IMR-90 (cell line): Measurements from ENCODE around the gene PZP. TPM values are rescaled to one million over a fixed set of nuclear protein-coding genes. Genes with fewer than 3 reads are reported as not detected.

Experiments used
- ATAC-seq: fragments of 200-7000 bp; cut with Tn5 transposase; 2 replicates; pipeline ENCODE4 v1.9.1; 2020; ENCODE audit warnings: low read depth, mild to moderate bottlenecking, moderate library complexity
- BruUV-seq: library from RNA; stranded (reverse); fragments of 400-500 nt; replicated peaks from 2 replicates; lab custom pipeline; 2021; lab: Mats Ljungman, UMichigan
- CTCF ChIA-PET: fragments of 300-600 bp; formaldehyde crosslinking; extraction: SDS; loops from one replicate; lab custom pipeline; 2021; ENCODE audit warnings: antibody characterized with exemption; lab: Yijun Ruan, JAX
- POLR2A ChIA-PET: fragments of 300-600 bp; sonication (Branson Sonifier 250); formaldehyde crosslinking; loops from one replicate; lab custom pipeline; 2022; ENCODE audit warnings: antibody characterized with exemption; ENCODE audit not compliant: unreplicated experiment; lab: Charles Lee
- DNase-seq: peaks from one replicate; pipeline ENCODE4 v3.0.0; 2013
- H2AFZ ChIP-seq: replicated peaks from 2 replicates; pipeline ENCODE3; 2013; ENCODE audit warnings: low read length, mild to moderate bottlenecking; ENCODE audit not compliant: poor library complexity
- H2AK5ac ChIP-seq: 2 replicates; pipeline ENCODE4 v1.6.1; 2013; ENCODE audit warnings: low read depth, low read length, inconsistent platforms
- H2AK9ac ChIP-seq: replicated peaks from 2 replicates; pipeline ENCODE3; 2013; ENCODE audit warnings: mild to moderate bottlenecking, low read depth, low read length, moderate library complexity; ENCODE audit not compliant: poor library complexity
- H2BK120ac ChIP-seq: 2 replicates; pipeline ENCODE4 v1.6.1; 2013; ENCODE audit warnings: low read depth, low read length, inconsistent platforms
- H2BK15ac ChIP-seq: 3 replicates; pipeline ENCODE4 v1.6.1; 2013; ENCODE audit warnings: low read depth, low read length, inconsistent platforms
- H2BK20ac ChIP-seq: 2 replicates; pipeline ENCODE4 v1.6.1; 2013; ENCODE audit warnings: low read depth, mild to moderate bottlenecking, inconsistent platforms, low read length, moderate library complexity
- H2BK5ac ChIP-seq: 2 replicates; pipeline ENCODE4 v1.6.1; 2013; ENCODE audit warnings: mild to moderate bottlenecking, low read depth, low read length, inconsistent platforms; ENCODE audit not compliant: poor library complexity, severe bottlenecking
- H3K14ac ChIP-seq: replicated peaks from 2 replicates; pipeline ENCODE4 v1.6.1; 2013; ENCODE audit warnings: low read depth, low read length, inconsistent platforms
- H3K18ac ChIP-seq: 2 replicates; pipeline ENCODE4 v1.6.1; 2013; ENCODE audit warnings: low read depth, low read length, control low read depth
- H3K23ac ChIP-seq: 2 replicates; pipeline ENCODE4 v1.6.1; 2013; ENCODE audit warnings: low read depth, low read length, inconsistent platforms
- H3K27ac ChIP-seq: 2 replicates; pipeline ENCODE4 v1.5.1; 2013; ENCODE audit warnings: mild to moderate bottlenecking, control low read depth, low read length; ENCODE audit not compliant: insufficient read depth
- H3K27me3 ChIP-seq: 2 replicates; pipeline ENCODE4 v1.6.1; 2013; ENCODE audit warnings: low read length; ENCODE audit not compliant: control insufficient read depth, insufficient read depth
- H3K36me3 ChIP-seq: 2 replicates; pipeline ENCODE4 v1.6.1; 2013; ENCODE audit warnings: low read length, mixed read lengths; ENCODE audit not compliant: control insufficient read depth, insufficient read depth
- H3K4ac ChIP-seq: 2 replicates; pipeline ENCODE4 v1.6.1; 2013; ENCODE audit warnings: low read depth, low read length, inconsistent platforms
- H3K4me1 ChIP-seq: 2 replicates; pipeline ENCODE4 v1.6.1; 2013; ENCODE audit warnings: low read length, mixed read lengths; ENCODE audit not compliant: control insufficient read depth, insufficient read depth
- H3K4me2 ChIP-seq: 2 replicates; pipeline ENCODE4 v1.6.1; 2013; ENCODE audit warnings: low read depth, mild to moderate bottlenecking, control low read depth, low read length, moderate library complexity
- H3K4me3 ChIP-seq: 2 replicates; pipeline ENCODE4 v1.5.1; 2013; ENCODE audit warnings: low read depth, mild to moderate bottlenecking, control low read depth, low read length, moderate library complexity; ENCODE audit not compliant: insufficient read depth
- H3K56ac ChIP-seq: 2 replicates; pipeline ENCODE4 v1.6.1; 2013; ENCODE audit warnings: low read length, inconsistent platforms; ENCODE audit not compliant: insufficient read depth; ENCODE audit errors: extremely low read depth
- H3K79me1 ChIP-seq, 2 experiments: 2 replicates each; pipeline ENCODE4 v1.6.1; 2013; ENCODE audit warnings: low read length in 2 of 2, inconsistent platforms in 1 of 2, low read depth in 1 of 2
- H3K9ac ChIP-seq: 2 replicates; pipeline ENCODE4 v1.6.1; 2013; ENCODE audit warnings: low read depth, low read length, control low read depth
- H3K9me1 ChIP-seq: 2 replicates; pipeline ENCODE4 v1.6.1; 2013; ENCODE audit warnings: low read length, inconsistent platforms; ENCODE audit not compliant: insufficient read depth
- H3K9me3 ChIP-seq: 2 replicates; pipeline ENCODE4 v1.6.1; 2013; ENCODE audit warnings: low read length; ENCODE audit not compliant: control insufficient read depth, insufficient read depth
- H4K20me1 ChIP-seq: 2 replicates; pipeline ENCODE4 v1.6.1; 2013; ENCODE audit warnings: low read length, inconsistent platforms; ENCODE audit not compliant: insufficient read depth
- H4K5ac ChIP-seq: 2 replicates; pipeline ENCODE4 v1.6.1; 2013; ENCODE audit warnings: mild to moderate bottlenecking, low read depth, low read length, control low read depth
- H4K8ac ChIP-seq, 2 experiments: 2 replicates each; pipeline ENCODE4 v1.6.1; 2013; ENCODE audit warnings: low read depth in 2 of 2, low read length in 2 of 2, control low read depth in 1 of 2, inconsistent platforms in 1 of 2
- H4K91ac ChIP-seq: 2 replicates; pipeline ENCODE4 v1.6.1; 2013; ENCODE audit warnings: low read depth, low read length, inconsistent platforms; ENCODE audit not compliant: insufficient read depth
- BHLHE40 ChIP-seq: fragments of 150-350 bp; IDR thresholded peaks from 2 replicates; pipeline ENCODE4 v1.6.1; 2016; ENCODE audit warnings: mild to moderate bottlenecking, low read depth, low read length
- CEBPB ChIP-seq: IDR thresholded peaks from 2 replicates; pipeline ENCODE4 v1.6.1; 2012; ENCODE audit warnings: low read depth, low read length, improper control_type of control experiment
- CHD1 ChIP-seq: IDR thresholded peaks from 2 replicates; pipeline ENCODE4 v1.6.1; 2012; ENCODE audit warnings: low read depth, low read length, improper control_type of control experiment
- FOS ChIP-seq: fragments of 150-350 bp; IDR thresholded peaks from 2 replicates; pipeline ENCODE4 v1.6.1; 2016; ENCODE audit warnings: low read depth, low read length
- MAFK ChIP-seq: IDR thresholded peaks from 2 replicates; pipeline ENCODE4 v1.6.1; 2012; ENCODE audit warnings: low read depth, low read length, improper control_type of control experiment
- MAZ ChIP-seq: IDR thresholded peaks from 2 replicates; pipeline ENCODE4 v1.6.1; 2012; ENCODE audit warnings: low read depth, mild to moderate bottlenecking, low read length, improper control_type of control experiment, moderate library complexity, borderline replicate concordance
- MXI1 ChIP-seq: IDR thresholded peaks from 2 replicates; pipeline ENCODE4 v1.6.1; 2012; ENCODE audit warnings: low read depth, mild to moderate bottlenecking, low read length, moderate library complexity, borderline replicate concordance
- NFE2L2 ChIP-seq: fragments of 150-350 bp; IDR thresholded peaks from 2 replicates; pipeline ENCODE4 v1.6.1; 2016; ENCODE audit warnings: low read depth, mild to moderate bottlenecking, low read length
- POLR2A ChIP-seq: IDR thresholded peaks from 2 replicates; pipeline ENCODE4 v1.6.1; 2012; ENCODE audit warnings: mild to moderate bottlenecking, low read depth, low read length
- RAD21 ChIP-seq: IDR thresholded peaks from 2 replicates; pipeline ENCODE4 v1.6.1; 2012; ENCODE audit warnings: low read length, improper control_type of control experiment
- RCOR1 ChIP-seq: IDR thresholded peaks from 2 replicates; pipeline ENCODE4 v1.6.1; 2012; ENCODE audit warnings: mild to moderate bottlenecking, low read length, improper control_type of control experiment; ENCODE audit not compliant: insufficient replicate concordance
- RFX5 ChIP-seq: IDR thresholded peaks from 2 replicates; pipeline ENCODE4 v1.8.0; 2012; ENCODE audit warnings: low read depth, mild to moderate bottlenecking, low read length, moderate library complexity
- SMC3 ChIP-seq: fragments of 150-350 bp; IDR thresholded peaks from 2 replicates; pipeline ENCODE4 v1.6.1; 2016; ENCODE audit warnings: low read depth, mild to moderate bottlenecking, antibody characterized with exemption, low read length, moderate library complexity
- WGBS, 2 experiments: methylation state at CpG; one replicate each; pipeline versions ENCODE4 v1.1.5 to v1.1.7; 2013; ENCODE audit warnings: missing lambda C conversion rate in 2 of 2; ENCODE audit not compliant: insufficient read length in 1 of 2; ENCODE audit errors: extremely low coverage in 2 of 2; 5-methylcytosine and 5-hydroxymethylcytosine counted together
- dilution Hi-C: fragments of 300-500 bp; cut with HindIII; formaldehyde crosslinking; loops from one replicate; pipeline ENCODE4 v1.14.3; 2018; ENCODE audit warnings: low sequenced_read_pairs; ENCODE audit not compliant: unreplicated experiment
- in situ Hi-C: fragments of 300-500 bp; cut with MboI; formaldehyde crosslinking; loops from 3 replicates; pipeline ENCODE4 v1.14.3; 2019; ENCODE audit warnings: low sequenced_read_pairs, inconsistent platforms, mixed read lengths
- intact Hi-C: fragments of 100-400 bp; cut with micrococcal nuclease; formaldehyde crosslinking; loops from 2 replicates; pipeline ENCODE4 v1.10.0; 2022
- polyA plus RNA-seq, 3 experiments: library from polyadenylated mRNA; depleted of rRNA; stranded (reverse); fragments of >200 nt; gene quantifications; 2 replicates each; pipeline ENCODE4 v1.2.3, GENCODE V29; 2012; ENCODE audit warnings: low replicate concordance in 1 of 3
- total RNA-seq: library from RNA; depleted of rRNA; stranded (reverse); fragments of >200 nt; gene quantifications from 2 replicates; pipeline ENCODE4 v1.2.3, GENCODE V29; 2012
- TF ChIP-seq, protein P1 (sequence below): conservative IDR thresholded peaks from 2 replicates; pipeline ENCODE4 v1.5.1; 2012; ENCODE audit warnings: mild to moderate bottlenecking, low read depth, low read length, improper control_type of control experiment
- TF ChIP-seq, protein P2 (sequence below): fragments of 150-350 bp; IDR thresholded peaks from 2 replicates; pipeline ENCODE4 v1.6.1; 2016; ENCODE audit warnings: low read depth, mild to moderate bottlenecking, low read length, moderate library complexity, borderline replicate concordance
- TF ChIP-seq, protein P3 (sequence below): fragments of 150-350 bp; IDR thresholded peaks from 2 replicates; pipeline ENCODE4 v1.6.1; 2017; ENCODE audit warnings: mild to moderate bottlenecking, antibody characterized with exemption, low read length, low read depth

The PZP gene
- total and polyA plus RNA-seq, 2 of the 4 experiments (the other 2 are of a cell fraction), result not detected

DNA sequence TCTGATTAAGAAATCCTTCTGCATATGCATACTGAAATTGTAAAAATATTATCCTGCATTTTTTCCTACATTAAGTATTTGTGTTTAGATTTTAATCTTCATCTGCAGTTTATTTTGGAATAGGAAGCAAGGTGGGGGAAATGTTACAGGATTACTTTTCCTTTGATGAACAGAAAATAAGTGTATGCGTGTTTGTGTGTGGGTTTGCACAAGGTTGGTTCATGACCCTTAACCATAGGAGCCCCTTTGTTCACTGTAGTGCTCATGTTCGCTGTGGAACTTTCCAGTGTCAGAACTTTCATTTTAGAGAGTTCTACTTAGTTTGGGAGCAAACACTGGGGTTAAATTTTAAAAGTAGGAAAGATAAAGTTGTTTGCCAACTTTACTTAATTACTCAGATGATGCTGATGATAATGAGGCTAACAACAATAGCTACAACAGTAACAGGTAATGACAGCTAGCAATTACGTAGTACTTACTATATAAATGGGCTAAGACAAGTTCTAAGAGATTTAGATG, 86.0 kb downstream of the PZP start:
- DNase-seq, result no peak
- H2AK5ac ChIP-seq, result no peak overlapping the region
- in situ Hi-C loops (no loop called here), dilution Hi-C loops (no loop called here), intact Hi-C loops (loop anchor here (1.0 kb wide), 1 partner anchor 44 kb away; no protein-coding TSS in a partner anchor)
- H2BK5ac ChIP-seq, result no peak overlapping the region
- no CpG with 5 or more reads among the region's 3 CpGs for WGBS, 2 experiments
- H2AK9ac ChIP-seq, result no peak overlapping the region
- no peak overlapping the region for H3K4me3 ChIP-seq
- H3K4me2 ChIP-seq, result no peak overlapping the region
- H3K9me1 ChIP-seq, result no peaks in the 10 kb centered on the region; the same call in 1 of the 2 replicates
- H4K91ac ChIP-seq, result no peak overlapping the region
- no peak overlapping the region for H2BK15ac ChIP-seq
- H3K4ac ChIP-seq, result no peak overlapping the region
- no peak overlapping the region for H3K14ac ChIP-seq
- H3K27me3 ChIP-seq, result peaks cover 3% of the 10 kb centered on the region; the same call in 1 of the 2 replicates
- H3K23ac ChIP-seq, result no peak overlapping the region
- no peak for ATAC-seq
- peaks cover 7% of the 10 kb centered on the region; the same call in 1 of the 2 replicates for H3K4me1 ChIP-seq
- no peak overlapping the region for H4K5ac ChIP-seq
- H3K79me1 ChIP-seq, result no peaks in the 10 kb centered on the region
- H3K9ac ChIP-seq, result no peak overlapping the region
- no peak overlapping the region for H2AFZ ChIP-seq
- H2BK120ac ChIP-seq, result no peak overlapping the region
- H3K56ac ChIP-seq, result no peak overlapping the region
- no peak overlapping the region for H2BK20ac ChIP-seq
- BruUV-seq, result no TSS peak
- TF ChIP-seq BHLHE40 (no peak), SMC3 (no peak), CHD1 (no peak), NFE2L2 (no peak), MAZ (no peak), MAFK (no peak), RFX5 (no peak), MXI1 (no peak), RAD21 (no peak), CEBPB (no peak), RCOR1 (no peak), POLR2A (no peak), FOS (no peak)
- TF ChIP-seq, protein P1, sequence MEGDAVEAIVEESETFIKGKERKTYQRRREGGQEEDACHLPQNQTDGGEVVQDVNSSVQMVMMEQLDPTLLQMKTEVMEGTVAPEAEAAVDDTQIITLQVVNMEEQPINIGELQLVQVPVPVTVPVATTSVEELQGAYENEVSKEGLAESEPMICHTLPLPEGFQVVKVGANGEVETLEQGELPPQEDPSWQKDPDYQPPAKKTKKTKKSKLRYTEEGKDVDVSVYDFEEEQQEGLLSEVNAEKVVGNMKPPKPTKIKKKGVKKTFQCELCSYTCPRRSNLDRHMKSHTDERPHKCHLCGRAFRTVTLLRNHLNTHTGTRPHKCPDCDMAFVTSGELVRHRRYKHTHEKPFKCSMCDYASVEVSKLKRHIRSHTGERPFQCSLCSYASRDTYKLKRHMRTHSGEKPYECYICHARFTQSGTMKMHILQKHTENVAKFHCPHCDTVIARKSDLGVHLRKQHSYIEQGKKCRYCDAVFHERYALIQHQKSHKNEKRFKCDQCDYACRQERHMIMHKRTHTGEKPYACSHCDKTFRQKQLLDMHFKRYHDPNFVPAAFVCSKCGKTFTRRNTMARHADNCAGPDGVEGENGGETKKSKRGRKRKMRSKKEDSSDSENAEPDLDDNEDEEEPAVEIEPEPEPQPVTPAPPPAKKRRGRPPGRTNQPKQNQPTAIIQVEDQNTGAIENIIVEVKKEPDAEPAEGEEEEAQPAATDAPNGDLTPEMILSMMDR, result no peak
- TF ChIP-seq, protein P2, sequence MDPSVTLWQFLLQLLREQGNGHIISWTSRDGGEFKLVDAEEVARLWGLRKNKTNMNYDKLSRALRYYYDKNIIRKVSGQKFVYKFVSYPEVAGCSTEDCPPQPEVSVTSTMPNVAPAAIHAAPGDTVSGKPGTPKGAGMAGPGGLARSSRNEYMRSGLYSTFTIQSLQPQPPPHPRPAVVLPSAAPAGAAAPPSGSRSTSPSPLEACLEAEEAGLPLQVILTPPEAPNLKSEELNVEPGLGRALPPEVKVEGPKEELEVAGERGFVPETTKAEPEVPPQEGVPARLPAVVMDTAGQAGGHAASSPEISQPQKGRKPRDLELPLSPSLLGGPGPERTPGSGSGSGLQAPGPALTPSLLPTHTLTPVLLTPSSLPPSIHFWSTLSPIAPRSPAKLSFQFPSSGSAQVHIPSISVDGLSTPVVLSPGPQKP, result no peak
- TF ChIP-seq, protein P3, sequence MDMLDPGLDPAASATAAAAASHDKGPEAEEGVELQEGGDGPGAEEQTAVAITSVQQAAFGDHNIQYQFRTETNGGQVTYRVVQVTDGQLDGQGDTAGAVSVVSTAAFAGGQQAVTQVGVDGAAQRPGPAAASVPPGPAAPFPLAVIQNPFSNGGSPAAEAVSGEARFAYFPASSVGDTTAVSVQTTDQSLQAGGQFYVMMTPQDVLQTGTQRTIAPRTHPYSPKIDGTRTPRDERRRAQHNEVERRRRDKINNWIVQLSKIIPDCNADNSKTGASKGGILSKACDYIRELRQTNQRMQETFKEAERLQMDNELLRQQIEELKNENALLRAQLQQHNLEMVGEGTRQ, result no peak
- no peak overlapping the region for H3K27ac ChIP-seq
- no peaks in the 10 kb centered on the region for H3K9me3 ChIP-seq
- H3K36me3 ChIP-seq, result no peaks in the 10 kb centered on the region
- no peak overlapping the region for H3K18ac ChIP-seq
- ChIA-PET CTCF (no interaction called here), POLR2A (no interaction called here)
- H4K8ac ChIP-seq, result no peak overlapping the region
- H4K20me1 ChIP-seq, result no peaks in the 10 kb centered on the region
